Measurements from ENCODE around the gene AMER2. TPM values are rescaled to one million over a fixed set of nuclear protein-coding genes. Genes with fewer than 3 reads are reported as not detected.

Gene AMER2
- polyA plus RNA-seq, 1 donor from 2014 or later: 33.2 TPM

GRCh38 chr13:25151626-25152195 lies 20.4 kb downstream of the AMER2 start:
- Histone ChIP-seq H4K20me1 (ENCODE audit: insufficient read depth) (no peaks in the 10 kb centered on the region), H3K9me2 (ENCODE audit: insufficient read depth, low read length) (no peaks in the 10 kb centered on the region), H3K9ac (ENCODE audit: low read length) (no peak overlapping the region), H3K4me3 (ENCODE audit: low read length) (no peak overlapping the region), H3K27ac (ENCODE audit: low read length) (no peak overlapping the region), H3K9me3 (ENCODE audit: low read length) (no peaks in the 10 kb centered on the region), H3F3A (ENCODE audit: insufficient read depth, low read length, poor library complexity, severe bottlenecking) (no peaks in the 10 kb centered on the region), H2AFZ (ENCODE audit: low read depth, low read length) (no peak overlapping the region), H3K4me2 (ENCODE audit: low read length) (no peak overlapping the region), H3K36me3 (ENCODE audit: insufficient read depth, low read length) (no peaks in the 10 kb centered on the region), H3K27me3 (ENCODE audit: insufficient read depth, low read depth, low read length) (no peaks in the 10 kb centered on the region), H3K79me2 (replicated peaks; ENCODE audit: insufficient read depth, low read length) (no peaks in the 10 kb centered on the region)
- TF ChIP-seq MXI1 (conservative IDR thresholded peaks at IDR 0.05; ENCODE audit: poor library complexity, severe bottlenecking): no peak
- TF ChIP-seq CTCF (IDR thresholded peaks at IDR 0.05; ENCODE audit: poor library complexity, severe bottlenecking): no peak
- TF ChIP-seq EZH2 (IDR thresholded peaks at IDR 0.05; ENCODE audit: borderline replicate concordance, insufficient read depth, low read length, poor library complexity, severe bottlenecking): no peak
- TF ChIP-seq EP300 (conservative IDR thresholded peaks at IDR 0.05; ENCODE audit: poor library complexity, severe bottlenecking): no peak
- TF ChIP-seq TAF1 (IDR thresholded peaks at IDR 0.05; ENCODE audit: low read depth): no peak
- no peak for TF ChIP-seq RAD21 (conservative IDR thresholded peaks at IDR 0.05)
- TF ChIP-seq REST (IDR thresholded peaks at IDR 0.05; ENCODE audit: borderline replicate concordance): no peak
- TF ChIP-seq POLR2AphosphoS5 (IDR thresholded peaks at IDR 0.05): no peak
- TF ChIP-seq SMC3 (conservative IDR thresholded peaks at IDR 0.05; ENCODE audit: poor library complexity): no peak

- Histone ChIP-seq H3K79me2 (replicated peaks; ENCODE audit: insufficient read depth, low read length) (no peaks in the 10 kb centered on the region), H3F3A (ENCODE audit: insufficient read depth, low read length, poor library complexity, severe bottlenecking) (no peaks in the 10 kb centered on the region), H3K9ac (ENCODE audit: low read length) (no peak overlapping the region), H3K27me3 (ENCODE audit: insufficient read depth, low read depth, low read length) (no peaks in the 10 kb centered on the region), H3K27ac (ENCODE audit: low read length) (no peak overlapping the region), H2AFZ (ENCODE audit: low read depth, low read length) (no peak overlapping the region), H3K4me2 (ENCODE audit: low read length) (no peak overlapping the region), H4K20me1 (ENCODE audit: insufficient read depth) (no peaks in the 10 kb centered on the region), H3K9me2 (ENCODE audit: insufficient read depth, low read length) (no peaks in the 10 kb centered on the region), H3K4me3 (ENCODE audit: low read length) (no peak overlapping the region), H3K9me3 (ENCODE audit: low read length) (no peaks in the 10 kb centered on the region), H3K36me3 (ENCODE audit: insufficient read depth, low read length) (no peaks in the 10 kb centered on the region)
- TF ChIP-seq TAF1 (IDR thresholded peaks at IDR 0.05; ENCODE audit: low read depth) (no peak), RAD21 (conservative IDR thresholded peaks at IDR 0.05) (no peak)
Observed at GRCh38 chr13:25149711-25150110, 22.4 kb downstream of the AMER2 start.

Data from neural cell (in vitro differentiated cells).